ENCODE measurements around the gene GUK1. TPM values are rescaled to one million over a fixed set of nuclear protein-coding genes. Genes with fewer than 3 reads are reported as not detected.
A peak's percentile ranks its signal among the peaks of the same experiment; 100 is the strongest.

The GUK1 gene
- total RNA-seq, 1 donor from 2014 or later, result 87.7 TPM

GRCh38 chr1:228168563-228169270 is 28.6 kb downstream of the GUK1 start:
- peaks cover 4% of the 10 kb centered on the region for H3K27me3 Mint-ChIP-seq (ENCODE audit: insufficient read depth, low read depth)
- H3K27ac ChIP-seq, result no peak overlapping the region
- no peak overlapping the region for H3K4me2 ChIP-seq
- H3K4me3 ChIP-seq, result no peak overlapping the region
- peaks cover 15% of the 10 kb centered on the region for H3K4me1 Mint-ChIP-seq
- H2AFZ ChIP-seq (replicated peaks), result no peak overlapping the region
- H3K9ac ChIP-seq, result no peak overlapping the region
- H3K36me3 ChIP-seq, result no peaks in the 10 kb centered on the region
- no peaks in the 10 kb centered on the region for H3K9me3 ChIP-seq (ENCODE audit: low read depth)
- no peaks in the 10 kb centered on the region for H3K27me3 ChIP-seq
- H3K9me3 Mint-ChIP-seq, result no peaks in the 10 kb centered on the region
- H3K36me3 Mint-ChIP-seq, result peaks cover 6% of the 10 kb centered on the region
- H4K20me1 ChIP-seq (ENCODE audit: low read depth), result peaks cover 16% of the 10 kb centered on the region
- no peaks in the 10 kb centered on the region for H3F3A ChIP-seq (ENCODE audit: low read depth)
- peaks cover 26% of the 10 kb centered on the region for H3K79me2 ChIP-seq (ENCODE audit: low read depth)
- TF ChIP-seq CTCF (IDR thresholded peaks at IDR 0.05) (no peak), EZH2 (IDR thresholded peaks at IDR 0.05) (no peak)
- no peak overlapping the region for H3K4me3 Mint-ChIP-seq
- no peak for DNase-seq (ENCODE audit: low spot score)
- H3K4me1 ChIP-seq, result peaks cover 2% of the 10 kb centered on the region
- H3K27ac Mint-ChIP-seq, result no peak overlapping the region

DNA sequence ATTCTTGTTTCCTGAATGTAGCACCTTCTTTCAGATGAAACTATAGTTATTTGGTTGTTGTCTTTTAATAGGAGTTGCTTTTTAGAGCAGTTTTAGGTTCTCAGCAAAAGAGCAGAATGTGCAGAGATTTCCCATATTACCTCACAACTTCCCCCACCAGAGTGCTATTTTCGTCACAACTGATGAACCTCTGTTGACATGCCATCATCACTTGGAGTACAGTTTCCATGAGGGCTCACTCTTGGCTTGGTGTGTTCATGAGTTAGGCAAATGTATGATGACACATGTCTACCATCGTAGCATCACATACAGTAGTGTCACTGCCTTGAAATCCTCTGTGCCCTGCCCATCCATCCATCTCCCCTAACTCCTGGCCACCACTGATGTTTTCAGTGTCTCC is 29.3 kb downstream of the GUK1 start:
- Histone ChIP-seq H4K20me1 (ENCODE audit: low read depth) (peaks cover 18% of the 10 kb centered on the region), H3K27ac (no peak overlapping the region), H3F3A (ENCODE audit: low read depth) (no peaks in the 10 kb centered on the region), H3K9ac (no peak overlapping the region), H3K36me3 (no peaks in the 10 kb centered on the region), H3K4me1 (peaks cover 4% of the 10 kb centered on the region), H3K27me3 (no peaks in the 10 kb centered on the region), H2AFZ (replicated peaks) (no peak overlapping the region), H3K4me3 (no peak overlapping the region), H3K4me2 (no peak overlapping the region), H3K9me3 (ENCODE audit: low read depth) (no peaks in the 10 kb centered on the region), H3K79me2 (ENCODE audit: low read depth) (peaks cover 27% of the 10 kb centered on the region)
- peaks cover 13% of the 10 kb centered on the region for H3K4me1 Mint-ChIP-seq
- no peak overlapping the region for H3K4me3 Mint-ChIP-seq
- H3K27me3 Mint-ChIP-seq (ENCODE audit: insufficient read depth, low read depth), result peaks cover 3% of the 10 kb centered on the region
- H3K9me3 Mint-ChIP-seq, result no peaks in the 10 kb centered on the region
- H3K36me3 Mint-ChIP-seq, result peaks cover 6% of the 10 kb centered on the region
- DNase-seq (ENCODE audit: low spot score), result no peak
- TF ChIP-seq EZH2 (IDR thresholded peaks at IDR 0.05), result no peak
- TF ChIP-seq CTCF (IDR thresholded peaks at IDR 0.05), result no peak
- no peak for TF ChIP-seq EZH2phosphoT487 (IDR thresholded peaks at IDR 0.05)
- H3K27ac Mint-ChIP-seq, result no peak overlapping the region

DNA sequence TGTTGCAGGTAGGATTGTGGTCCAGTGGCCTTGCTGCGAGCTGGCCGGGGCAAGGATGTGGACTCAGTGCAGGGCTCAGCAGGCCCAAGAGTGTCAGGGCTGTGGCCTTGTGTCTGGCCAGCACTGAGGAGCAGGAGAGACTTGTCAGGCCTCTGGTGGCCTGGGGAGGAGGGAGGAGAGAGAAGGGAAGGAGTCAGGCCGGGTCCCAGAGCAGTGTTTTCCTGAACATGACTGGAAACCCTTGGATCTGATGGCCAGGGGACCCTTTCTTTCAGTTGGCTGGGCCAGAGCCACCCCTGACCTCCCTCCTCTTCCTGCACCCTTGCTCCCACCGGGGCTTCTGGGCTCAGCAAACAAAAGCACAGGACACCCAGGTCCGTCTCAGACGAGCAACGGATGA is 30.6 kb downstream of the GUK1 start:
- Histone ChIP-seq H2AFZ (replicated peaks) (no peak overlapping the region), H3K27ac (no peak overlapping the region), H3K9ac (peak overlapping the region; percentile 20), H3K4me1 (peaks cover 4% of the 10 kb centered on the region), H4K20me1 (ENCODE audit: low read depth) (peaks cover 22% of the 10 kb centered on the region), H3K36me3 (no peaks in the 10 kb centered on the region), H3K4me3 (no peak overlapping the region), H3K27me3 (no peaks in the 10 kb centered on the region), H3K9me3 (ENCODE audit: low read depth) (no peaks in the 10 kb centered on the region), H3F3A (ENCODE audit: low read depth) (no peaks in the 10 kb centered on the region), H3K4me2 (no peak overlapping the region), H3K79me2 (ENCODE audit: low read depth) (peaks cover 34% of the 10 kb centered on the region)
- Mint-ChIP-seq H3K9me3 (no peaks in the 10 kb centered on the region), H3K36me3 (peaks cover 6% of the 10 kb centered on the region), H3K27ac (peak overlapping the region; percentile 64), H3K27me3 (ENCODE audit: insufficient read depth, low read depth) (no peaks in the 10 kb centered on the region), H3K4me1 (peaks cover 8% of the 10 kb centered on the region), H3K4me3 (no peak overlapping the region)
- no peak for DNase-seq (ENCODE audit: low spot score)
- TF ChIP-seq CTCF (IDR thresholded peaks at IDR 0.05) (no peak), EZH2phosphoT487 (IDR thresholded peaks at IDR 0.05) (no peak), EZH2 (IDR thresholded peaks at IDR 0.05) (no peak)
